ENCODE measurements around the gene EFCAB14.

GRCh38 chr1:46721686-46722205, 2.8 kb upstream of the EFCAB14 start:
- TF ChIP-seq CTCF (IDR thresholded peaks at IDR 0.05) = no peak
- no peak for TF ChIP-seq POLR2A (IDR thresholded peaks at IDR 0.05)
